Gastroesophageal sphincter (tissue), 3 donors: ENCODE results near the gene GNLY.

Source experiments
- EP300 ChIP-seq: sonication (generic); formaldehyde crosslinking; IDR thresholded peaks from one replicate; pipeline ENCODE4 v1.6.1; 2017; ENCODE audit warnings: antibody characterized with exemption, mild to moderate bottlenecking
- POLR2A ChIP-seq, 2 donors: fragments of 450-650 bp; IDR thresholded peaks; one replicate each; pipeline ENCODE4 v1.6.1; 2017; ENCODE audit warnings: antibody characterized with exemption in 2 of 2, mild to moderate bottlenecking in 2 of 2, moderate library complexity in 1 of 2
- POLR2AphosphoS5 ChIP-seq: sonication (generic); formaldehyde crosslinking; IDR thresholded peaks from one replicate; pipeline ENCODE4 v1.6.1; 2017; ENCODE audit warnings: antibody characterized with exemption
- TF ChIP-seq, protein P1 (sequence below), 4 experiments: fragments of 200-600 bp in 2 of 4; fragments of 450-650 bp in 2 of 4; sonication (generic) in 1 of 4; IDR thresholded peaks; one replicate each; pipeline ENCODE4 v1.5.1; 2017 to 2019; ENCODE audit warnings: antibody characterized with exemption in 4 of 4, mild to moderate bottlenecking in 2 of 4, moderate library complexity in 2 of 4

GRCh38 chr2:85707304-85707703 is 13.1 kb downstream of the GNLY start:
- TF ChIP-seq POLR2A (IDR thresholded peaks at IDR 0.05), result no peak
- no peak for TF ChIP-seq EP300
- TF ChIP-seq, protein P1, sequence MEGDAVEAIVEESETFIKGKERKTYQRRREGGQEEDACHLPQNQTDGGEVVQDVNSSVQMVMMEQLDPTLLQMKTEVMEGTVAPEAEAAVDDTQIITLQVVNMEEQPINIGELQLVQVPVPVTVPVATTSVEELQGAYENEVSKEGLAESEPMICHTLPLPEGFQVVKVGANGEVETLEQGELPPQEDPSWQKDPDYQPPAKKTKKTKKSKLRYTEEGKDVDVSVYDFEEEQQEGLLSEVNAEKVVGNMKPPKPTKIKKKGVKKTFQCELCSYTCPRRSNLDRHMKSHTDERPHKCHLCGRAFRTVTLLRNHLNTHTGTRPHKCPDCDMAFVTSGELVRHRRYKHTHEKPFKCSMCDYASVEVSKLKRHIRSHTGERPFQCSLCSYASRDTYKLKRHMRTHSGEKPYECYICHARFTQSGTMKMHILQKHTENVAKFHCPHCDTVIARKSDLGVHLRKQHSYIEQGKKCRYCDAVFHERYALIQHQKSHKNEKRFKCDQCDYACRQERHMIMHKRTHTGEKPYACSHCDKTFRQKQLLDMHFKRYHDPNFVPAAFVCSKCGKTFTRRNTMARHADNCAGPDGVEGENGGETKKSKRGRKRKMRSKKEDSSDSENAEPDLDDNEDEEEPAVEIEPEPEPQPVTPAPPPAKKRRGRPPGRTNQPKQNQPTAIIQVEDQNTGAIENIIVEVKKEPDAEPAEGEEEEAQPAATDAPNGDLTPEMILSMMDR (IDR thresholded peaks at IDR 0.05), result peak; percentile 84 to 90 (median 87)
- no peak for TF ChIP-seq POLR2AphosphoS5
